OCI-LY3 (cell line): ENCODE data around the gene RPL13A.

ENCODE experiments used
- CTCF ChIP-seq: fragments of 200-600, 300-600 bp; sonication (generic); IDR thresholded peaks from 2 replicates; pipeline ENCODE4 v1.5.1; 2014; ENCODE audit warnings: antibody characterized with exemption, low read length, low read depth
- EZH2phosphoT487 ChIP-seq: fragments of 200-600 bp; shearing (Covaris generic); IDR thresholded peaks from 2 replicates; pipeline ENCODE4 v1.6.1; 2018; ENCODE audit warnings: antibody characterized with exemption, mixed run types, low read depth

- TF ChIP-seq CTCF (no peak), EZH2phosphoT487 (no peak)
These were observed 7.3 kb upstream of the RPL13A start for GRCh38 chr19:49479975-49480628.
